HEK293T (cell line): Measurements from ENCODE around the gene BARX2.

ENCODE experiments used
- CTCF ChIA-PET: fragments of 350-600 bp; formaldehyde crosslinking; extraction: SDS; loops from one replicate; lab custom pipeline; 2021; ENCODE audit warnings: antibody characterized with exemption, inconsistent platforms; lab: Yijun Ruan, JAX
- POLR2A ChIA-PET: fragments of 350-600 bp; formaldehyde crosslinking; extraction: SDS; loops from one replicate; lab custom pipeline; 2020; ENCODE audit warnings: antibody characterized with exemption, inconsistent platforms; lab: Yijun Ruan, JAX
- DNase-seq: peaks from one replicate; pipeline ENCODE4 v3.0.0; 2012; ENCODE audit warnings: mixed read lengths; ENCODE audit errors: extremely low spot score
- ARNT ChIP-seq: fragments of 450-650 bp; IDR thresholded peaks from 2 replicates; pipeline ENCODE4 v1.6.1; 2017; ENCODE audit warnings: mild to moderate bottlenecking
- BHLHE40 ChIP-seq: fragments of 450-650 bp; IDR thresholded peaks from 2 replicates; pipeline ENCODE4 v1.6.1; 2016; ENCODE audit warnings: mild to moderate bottlenecking, moderate library complexity, borderline replicate concordance
- CTBP1 ChIP-seq: fragments of 450-650 bp; IDR thresholded peaks from 2 replicates; pipeline ENCODE4 v1.6.1; 2016; ENCODE audit warnings: borderline replicate concordance
- ELF4 ChIP-seq: fragments of 450-650 bp; IDR thresholded peaks from 2 replicates; pipeline ENCODE4 v1.6.1; 2017; ENCODE audit warnings: antibody characterized with exemption
- FOXA1 ChIP-seq: fragments of 450-650 bp; IDR thresholded peaks from 2 replicates; pipeline ENCODE4 v1.6.1; 2016; ENCODE audit warnings: mild to moderate bottlenecking
- FOXK2 ChIP-seq: fragments of 450-650 bp; IDR thresholded peaks from 2 replicates; pipeline ENCODE4 v1.6.1; 2016; ENCODE audit warnings: mild to moderate bottlenecking
- FOXM1 ChIP-seq: fragments of 450-650 bp; IDR thresholded peaks from 2 replicates; pipeline ENCODE4 v1.6.1; 2017; ENCODE audit warnings: mild to moderate bottlenecking, borderline replicate concordance
- HDGF ChIP-seq: fragments of 450-650 bp; IDR thresholded peaks from 2 replicates; pipeline ENCODE4 v1.6.1; 2017; ENCODE audit warnings: antibody characterized with exemption, borderline replicate concordance
- L3MBTL2 ChIP-seq: fragments of 450-650 bp; conservative IDR thresholded peaks from 2 replicates; pipeline ENCODE4 v1.6.1; 2016; ENCODE audit warnings: mild to moderate bottlenecking
- LEF1 ChIP-seq: fragments of 450-650 bp; IDR thresholded peaks from 2 replicates; pipeline ENCODE4 v1.6.1; 2017; ENCODE audit warnings: mild to moderate bottlenecking, borderline replicate concordance
- NFRKB ChIP-seq: fragments of 450-650 bp; IDR thresholded peaks from 2 replicates; pipeline ENCODE4 v1.6.1; 2016; ENCODE audit warnings: mild to moderate bottlenecking, moderate library complexity
- PKNOX1 ChIP-seq: fragments of 450-650 bp; IDR thresholded peaks from 2 replicates; pipeline ENCODE4 v1.6.1; 2016
- SP1 ChIP-seq: fragments of 450-650 bp; IDR thresholded peaks from 2 replicates; pipeline ENCODE4 v1.6.1; 2017
- SUZ12 ChIP-seq: fragments of 450-650 bp; IDR thresholded peaks from 2 replicates; pipeline ENCODE4 v1.6.1; 2016; ENCODE audit warnings: mild to moderate bottlenecking
- TARDBP ChIP-seq: fragments of 450-650 bp; IDR thresholded peaks from 2 replicates; pipeline ENCODE4 v1.6.1; 2016
- ZNF384 ChIP-seq: fragments of 450-650 bp; IDR thresholded peaks from 2 replicates; pipeline ENCODE4 v1.6.1; 2016

BARX2 gene

GRCh38 chr11:129434641-129435498 lies 59.2 kb downstream of the BARX2 start:
- no peak for DNase-seq
- POLR2A ChIA-PET, result interaction anchor here (1.0 to 1.6 kb wide), 2 partner anchors 18 to 59 kb away, joined by 3 to 6 read pairs; partner anchors contain the start of gene BARX2
- CTCF ChIA-PET, result interaction anchor here (0.6 to 1.1 kb wide), 3 partner anchors 20 to 70 kb away, joined by 3 to 9 read pairs (median 4); no protein-coding TSS in a partner anchor

DNA sequence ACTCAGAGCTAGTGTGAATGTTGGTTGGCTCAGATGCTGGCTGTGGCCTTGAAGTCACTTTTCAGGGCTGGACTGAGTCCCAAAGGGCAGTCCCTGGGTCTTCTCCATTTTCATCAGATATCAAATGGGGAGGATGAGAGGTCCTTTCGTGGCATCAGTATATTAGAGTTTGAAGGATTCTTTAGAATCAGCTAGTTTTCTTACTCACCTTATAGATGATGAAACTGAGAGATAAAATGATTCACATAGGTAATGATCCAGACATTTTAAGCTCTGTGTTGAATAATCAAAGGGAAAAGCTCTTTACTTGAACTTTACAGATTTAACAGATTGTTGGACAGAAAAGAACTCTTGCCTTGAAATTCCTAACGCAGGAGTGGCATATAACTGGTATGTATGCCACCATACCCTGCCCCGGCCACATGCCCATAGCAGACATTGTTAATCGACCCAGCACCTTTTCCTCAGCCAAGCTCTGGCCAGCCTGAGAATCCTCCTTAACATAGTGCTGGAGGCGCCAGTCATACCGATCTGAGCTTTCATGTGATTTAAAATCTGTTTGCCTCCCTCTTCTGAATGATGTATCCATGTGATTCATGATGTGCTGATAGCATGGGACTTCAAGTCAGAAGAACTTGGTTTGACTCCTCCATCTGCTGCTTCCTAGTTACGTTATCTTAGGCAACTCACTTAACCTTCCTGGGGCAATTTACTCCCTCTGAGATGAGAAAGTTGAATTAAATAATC lies 60.0 kb downstream of the BARX2 start:
- POLR2A ChIA-PET, result interaction anchor here (1.0 to 1.6 kb wide), 2 partner anchors 18 to 60 kb away, joined by 3 to 6 read pairs; partner anchors contain the start of gene BARX2
- TF ChIP-seq L3MBTL2 (no peak), FOXM1 (no peak), SUZ12 (no peak), LEF1 (no peak), BHLHE40 (no peak), CTBP1 (no peak), NFRKB (no peak), TARDBP (no peak), ELF4 (no peak)
- CTCF ChIA-PET, result interaction anchor here (0.9 to 1.1 kb wide), 2 partner anchors 20 to 71 kb away, joined by 3 to 4 read pairs; no protein-coding TSS in a partner anchor
- DNase-seq, result no peak

More at GRCh38 chr11:129434641-129435498, 59.2 kb downstream of the BARX2 start:
- TF ChIP-seq TARDBP, result no peak
- TF ChIP-seq ELF4, result no peak

DNA sequence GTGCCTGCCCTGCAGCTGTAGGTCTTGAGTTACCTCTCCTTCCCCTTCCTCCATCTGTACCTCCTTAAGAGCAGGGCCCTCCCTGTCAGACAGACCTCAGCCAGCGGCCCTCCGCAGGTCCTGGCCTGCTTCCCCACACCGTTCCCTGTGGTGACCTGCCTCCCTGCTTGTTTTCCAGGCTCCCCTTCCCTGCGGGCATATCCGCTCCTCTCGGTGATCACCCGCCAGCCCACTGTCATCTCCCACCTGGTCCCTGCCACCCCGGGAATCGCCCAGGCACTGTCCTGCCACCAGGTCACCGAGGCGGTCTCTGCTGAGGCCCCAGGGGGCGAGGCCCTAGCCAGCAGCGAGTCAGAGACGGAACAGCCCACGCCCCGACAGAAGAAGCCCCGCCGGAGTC lies 60.9 kb downstream of the BARX2 start:
- TF ChIP-seq ARNT (no peak), FOXA1 (no peak), FOXK2 (no peak), TARDBP (no peak), CTBP1 (no peak), PKNOX1 (no peak), BHLHE40 (no peak), SP1 (no peak), L3MBTL2 (no peak), NFRKB (no peak), ELF4 (no peak), SUZ12 (no peak), LEF1 (no peak), HDGF (no peak), ZNF384 (no peak), FOXM1 (no peak)
- ChIA-PET CTCF (no interaction called here), POLR2A (no interaction called here)
- no peak for DNase-seq

- ChIA-PET POLR2A (interaction anchor here (1.0 kb wide), 1 partner anchor 64 kb away, joined by 4 read pairs; the partner anchor contains the start of gene BARX2), CTCF (no interaction called here)
- no peak for TF ChIP-seq ELF4
- peak; percentile 55; the same call in 1 of the 2 replicates for TF ChIP-seq PKNOX1
- no peak for TF ChIP-seq BHLHE40
- TF ChIP-seq ARNT, result no peak
- TF ChIP-seq ZNF384, result no peak
- DNase-seq, result no peak
Measured at GRCh38 chr11:129440028-129440713, 64.5 kb downstream of the BARX2 start.

GRCh38 chr11:129442171-129442570 lies 66.5 kb downstream of the BARX2 start:
- ChIA-PET POLR2A (no interaction called here), CTCF (no interaction called here)
- DNase-seq, result no peak
- TF ChIP-seq SUZ12 (no peak), BHLHE40 (no peak), PKNOX1 (no peak)

- POLR2A ChIA-PET, result no interaction called here
- CTCF ChIA-PET, result no interaction called here
- DNase-seq, result no peak
- no peak for TF ChIP-seq TARDBP
- no peak for TF ChIP-seq FOXK2
Measured at GRCh38 chr11:129443276-129443675, 67.6 kb downstream of the BARX2 start.
